ENCODE results near the gene TCF12. TPM values are rescaled to one million over a fixed set of nuclear protein-coding genes. Genes with fewer than 3 reads are reported as not detected.

Gene TCF12
- total RNA-seq, 1 donor from 2014 or later = 112 TPM

GRCh38 chr15:56992725-56993124 lies 74.3 kb downstream of the TCF12 start:
- Mint-ChIP-seq H3K4me3 (ENCODE audit: unreplicated experiment) (no peak overlapping the region), H3K27me3 (ENCODE audit: low read depth, unreplicated experiment) (no peaks in the 10 kb centered on the region), H3K36me3 (ENCODE audit: low read depth, unreplicated experiment) (peaks cover 3% of the 10 kb centered on the region), H3K9me3 (ENCODE audit: unreplicated experiment) (no peaks in the 10 kb centered on the region), H3K27ac (ENCODE audit: unreplicated experiment) (no peak overlapping the region), H3K4me1 (ENCODE audit: low read depth, unreplicated experiment) (peaks cover 26% of the 10 kb centered on the region)
- Histone ChIP-seq H3K4me1 (ENCODE audit: insufficient read depth, low read length) (peaks cover 4% of the 10 kb centered on the region), H3K36me3 (ENCODE audit: insufficient read depth, low read length) (peaks cover 7% of the 10 kb centered on the region), H4K20me1 (ENCODE audit: insufficient read depth, low read length) (peaks cover 64% of the 10 kb centered on the region), H3K27me3 (ENCODE audit: insufficient read depth, low read length) (no peaks in the 10 kb centered on the region), H3K4me2 (ENCODE audit: low read length) (no peak overlapping the region), H3K27ac (ENCODE audit: low read depth, low read length) (no peak overlapping the region), H3K4me3 (ENCODE audit: insufficient read depth, low read depth, low read length) (no peak overlapping the region), H3K9me3 (ENCODE audit: insufficient read depth, low read depth, low read length) (no peaks in the 10 kb centered on the region), H3K9ac (ENCODE audit: low read length) (no peak overlapping the region), H2AFZ (ENCODE audit: low read depth, low read length) (no peak overlapping the region), H3K79me2 (ENCODE audit: insufficient read depth, low read length) (peaks cover 91% of the 10 kb centered on the region)
- DNase-seq (ENCODE audit: low read depth) (no peak), FAIRE-seq (no peak)
- TF ChIP-seq EZH2 (IDR thresholded peaks at IDR 0.05; ENCODE audit: insufficient read depth, low read length) (no peak), CTCF (IDR thresholded peaks at IDR 0.05; ENCODE audit: insufficient read depth, low read depth, low read length) (no peak)

DNA sequence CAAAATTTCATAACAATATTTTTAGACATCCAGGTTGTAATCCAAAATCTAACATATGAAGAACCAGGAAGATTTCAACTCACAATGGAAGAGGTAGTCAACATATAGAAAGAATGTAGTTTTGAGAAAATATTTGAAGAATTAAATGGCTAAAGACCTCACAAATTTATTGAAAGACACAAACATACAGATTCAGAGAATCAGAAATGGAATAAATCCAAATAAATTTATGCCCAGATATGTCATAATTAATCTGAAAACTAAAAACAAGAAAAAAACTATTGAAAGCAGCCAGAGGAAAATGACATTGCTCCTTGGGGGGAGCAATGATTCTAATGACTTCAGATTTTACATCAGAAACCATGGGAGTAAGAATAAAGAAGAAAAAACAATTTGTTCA lies 75.8 kb downstream of the TCF12 start:
- DNase-seq (ENCODE audit: low read depth) = no peak
- no peak overlapping the region for H3K9ac ChIP-seq (ENCODE audit: low read length)
- no peaks in the 10 kb centered on the region for H3K27me3 Mint-ChIP-seq (ENCODE audit: low read depth, unreplicated experiment)
- no peaks in the 10 kb centered on the region for H3K9me3 ChIP-seq (ENCODE audit: insufficient read depth, low read depth, low read length)
- no peak overlapping the region for H3K27ac Mint-ChIP-seq (ENCODE audit: unreplicated experiment)
- H3K36me3 ChIP-seq (ENCODE audit: insufficient read depth, low read length) = peaks cover 7% of the 10 kb centered on the region
- H3K4me1 ChIP-seq (ENCODE audit: insufficient read depth, low read length) = peaks cover 4% of the 10 kb centered on the region
- no peak overlapping the region for H3K4me3 Mint-ChIP-seq (ENCODE audit: unreplicated experiment)
- H4K20me1 ChIP-seq (ENCODE audit: insufficient read depth, low read length) = peaks cover 52% of the 10 kb centered on the region
- H3K79me2 ChIP-seq (ENCODE audit: insufficient read depth, low read length) = peaks cover 87% of the 10 kb centered on the region
- FAIRE-seq = no peak
- TF ChIP-seq EZH2 (IDR thresholded peaks at IDR 0.05; ENCODE audit: insufficient read depth, low read length) (no peak), CTCF (IDR thresholded peaks at IDR 0.05; ENCODE audit: insufficient read depth, low read depth, low read length) (no peak)
- H3K4me2 ChIP-seq (ENCODE audit: low read length) = no peak overlapping the region
- H3K4me1 Mint-ChIP-seq (ENCODE audit: low read depth, unreplicated experiment) = peaks cover 21% of the 10 kb centered on the region
- H3K27me3 ChIP-seq (ENCODE audit: insufficient read depth, low read length) = no peaks in the 10 kb centered on the region
- H3K27ac ChIP-seq (ENCODE audit: low read depth, low read length) = no peak overlapping the region
- no peaks in the 10 kb centered on the region for H3K9me3 Mint-ChIP-seq (ENCODE audit: unreplicated experiment)
- no peak overlapping the region for H2AFZ ChIP-seq (ENCODE audit: low read depth, low read length)
- no peak overlapping the region for H3K4me3 ChIP-seq (ENCODE audit: insufficient read depth, low read depth, low read length)
- peaks cover 3% of the 10 kb centered on the region for H3K36me3 Mint-ChIP-seq (ENCODE audit: low read depth, unreplicated experiment)

DNA sequence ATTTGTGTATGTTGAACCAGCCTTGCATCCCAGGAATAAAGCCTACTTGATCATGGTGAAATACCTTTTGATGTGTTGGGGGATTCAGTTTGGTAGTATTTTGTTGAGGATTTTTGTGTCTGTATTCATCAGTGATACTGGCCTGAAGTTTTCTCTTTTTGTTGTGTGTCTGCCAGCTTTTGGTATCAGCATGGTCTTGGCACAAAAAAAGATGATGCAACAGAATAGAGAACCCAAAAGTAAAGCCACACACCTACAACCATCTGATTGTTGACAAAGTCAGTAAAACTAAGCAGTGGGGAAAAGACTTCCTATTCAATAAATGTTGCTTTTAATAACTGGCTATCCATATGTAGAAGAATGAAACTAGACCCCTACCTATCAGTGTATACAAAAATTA lies 77.6 kb downstream of the TCF12 start:
- Histone ChIP-seq H3K4me1 (ENCODE audit: insufficient read depth, low read length) (no peaks in the 10 kb centered on the region), H3K79me2 (ENCODE audit: insufficient read depth, low read length) (peaks cover 83% of the 10 kb centered on the region), H2AFZ (ENCODE audit: low read depth, low read length) (no peak overlapping the region), H3K9ac (ENCODE audit: low read length) (no peak overlapping the region), H3K36me3 (ENCODE audit: insufficient read depth, low read length) (peaks cover 7% of the 10 kb centered on the region), H3K27me3 (ENCODE audit: insufficient read depth, low read length) (no peaks in the 10 kb centered on the region), H3K4me3 (ENCODE audit: insufficient read depth, low read depth, low read length) (no peak overlapping the region), H3K4me2 (ENCODE audit: low read length) (no peak overlapping the region), H3K9me3 (ENCODE audit: insufficient read depth, low read depth, low read length) (no peaks in the 10 kb centered on the region), H4K20me1 (ENCODE audit: insufficient read depth, low read length) (peaks cover 35% of the 10 kb centered on the region), H3K27ac (ENCODE audit: low read depth, low read length) (peak overlapping the region; percentile 21)
- DNase-seq (ENCODE audit: low read depth) (no peak), FAIRE-seq (no peak)
- no peak for TF ChIP-seq CTCF (IDR thresholded peaks at IDR 0.05; ENCODE audit: insufficient read depth, low read depth, low read length)
- TF ChIP-seq EZH2 (IDR thresholded peaks at IDR 0.05; ENCODE audit: insufficient read depth, low read length) = no peak
- Mint-ChIP-seq H3K4me3 (ENCODE audit: unreplicated experiment) (no peak overlapping the region), H3K27me3 (ENCODE audit: low read depth, unreplicated experiment) (no peaks in the 10 kb centered on the region), H3K9me3 (ENCODE audit: unreplicated experiment) (no peaks in the 10 kb centered on the region), H3K27ac (ENCODE audit: unreplicated experiment) (no peak overlapping the region), H3K4me1 (ENCODE audit: low read depth, unreplicated experiment) (peaks cover 13% of the 10 kb centered on the region), H3K36me3 (ENCODE audit: low read depth, unreplicated experiment) (peaks cover 3% of the 10 kb centered on the region)
